ENCODE data around the gene PKD1L1.
A peak's percentile ranks its signal among the peaks of the same experiment; 100 is the strongest.

- TF ChIP-seq CTCF (IDR thresholded peaks at IDR 0.05) (no peak), EP300 (IDR thresholded peaks at IDR 0.05) (no peak), POLR2A (IDR thresholded peaks at IDR 0.05) (no peak), POLR2AphosphoS5 (IDR thresholded peaks at IDR 0.05) (peak; percentile 99)
Measured at GRCh38 chr7:47783456-47784223, 164.6 kb downstream of the PKD1L1 start.

Data from gastroesophageal sphincter (tissue), 3 donors.